Lower lobe of right lung (tissue), 2 donors: ENCODE data around the gene CEACAM18. TPM values are rescaled to one million over a fixed set of nuclear protein-coding genes. Genes with fewer than 3 reads are reported as not detected.

Experiments used
- ATAC-seq, 2 donors: fragments of 200-7000 bp; cut with Tn5 transposase; one replicate each; pipeline ENCODE4 v1.9.1; 2020 to 2022; ENCODE audit warnings: mild to moderate bottlenecking in 2 of 2, moderate library complexity in 2 of 2
- DNase-seq: peaks from one replicate; pipeline ENCODE4 v3.0.0-alpha.2; 2020
- H3K27ac ChIP-seq: fragments of 200-600 bp; one replicate; pipeline ENCODE4 v1.8.0; 2022
- H3K27me3 ChIP-seq: fragments of 200-600 bp; one replicate; pipeline ENCODE4 v1.8.0; 2022; ENCODE audit warnings: low read depth
- H3K36me3 ChIP-seq: fragments of 200-600 bp; one replicate; pipeline ENCODE4 v1.8.0; 2022; ENCODE audit warnings: mild to moderate bottlenecking
- H3K4me1 ChIP-seq: fragments of 200-600 bp; one replicate; pipeline ENCODE4 v1.8.0; 2022
- H3K4me3 ChIP-seq: fragments of 200-600 bp; one replicate; pipeline ENCODE4 v1.8.0; 2022; ENCODE audit warnings: mild to moderate bottlenecking
- H3K9me3 ChIP-seq: fragments of 200-600 bp; one replicate; pipeline ENCODE4 v1.8.0; 2022
- intact Hi-C: fragments of 100-400 bp; cut with DNase I; formaldehyde crosslinking; loops from one replicate; pipeline ENCODE4 v1.11.0; 2022
- total RNA-seq: library from RNA; stranded (reverse); fragmentation: NEBNext Ultra II Directional; extraction: Animal tissue kit (Norgen Biotek cat#: 25700); gene quantifications from one replicate; pipeline ENCODE4 v1.2.1, GENCODE V29; 2021
- TF ChIP-seq, protein P1 (sequence below): fragments of 200-600 bp; IDR thresholded peaks from one replicate; pipeline ENCODE4 v1.8.0; 2022; ENCODE audit warnings: antibody characterized with exemption, mild to moderate bottlenecking
- donor health status: DM: no; HTN: yes; CAD: no; lungs with severe emphysema.

The CEACAM18 gene
- total RNA-seq, 1 donor from 2014 or later = not detected

DNA sequence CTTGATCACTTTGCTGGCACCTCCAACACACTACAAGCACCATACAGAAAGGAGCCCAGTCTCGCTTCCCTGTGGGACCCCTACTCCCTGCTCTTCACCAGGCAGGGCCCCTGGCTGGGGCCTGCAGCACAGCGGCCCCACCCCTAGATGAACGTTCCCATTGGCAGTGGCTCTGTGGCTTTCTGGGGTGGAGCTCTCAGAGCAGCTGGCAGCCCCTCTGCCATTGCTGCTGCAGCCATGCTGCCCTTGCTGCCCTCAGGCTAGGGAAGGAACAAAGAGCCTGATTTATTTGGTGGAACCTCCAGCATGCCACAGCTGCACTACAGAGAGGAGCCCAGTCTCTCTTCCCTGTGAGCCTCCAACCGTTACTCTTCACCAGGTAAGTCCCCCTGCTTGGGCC lies 47.3 kb downstream of the CEACAM18 start:
- peaks cover 5% of the 10 kb centered on the region for H3K27me3 ChIP-seq
- no peaks in the 10 kb centered on the region for H3K4me1 ChIP-seq
- no peak for DNase-seq
- no peak for ATAC-seq
- intact Hi-C loops = no loop called here
- no peak overlapping the region for H3K27ac ChIP-seq
- no peak overlapping the region for H3K4me3 ChIP-seq
- no peaks in the 10 kb centered on the region for H3K36me3 ChIP-seq
- TF ChIP-seq, protein P1, sequence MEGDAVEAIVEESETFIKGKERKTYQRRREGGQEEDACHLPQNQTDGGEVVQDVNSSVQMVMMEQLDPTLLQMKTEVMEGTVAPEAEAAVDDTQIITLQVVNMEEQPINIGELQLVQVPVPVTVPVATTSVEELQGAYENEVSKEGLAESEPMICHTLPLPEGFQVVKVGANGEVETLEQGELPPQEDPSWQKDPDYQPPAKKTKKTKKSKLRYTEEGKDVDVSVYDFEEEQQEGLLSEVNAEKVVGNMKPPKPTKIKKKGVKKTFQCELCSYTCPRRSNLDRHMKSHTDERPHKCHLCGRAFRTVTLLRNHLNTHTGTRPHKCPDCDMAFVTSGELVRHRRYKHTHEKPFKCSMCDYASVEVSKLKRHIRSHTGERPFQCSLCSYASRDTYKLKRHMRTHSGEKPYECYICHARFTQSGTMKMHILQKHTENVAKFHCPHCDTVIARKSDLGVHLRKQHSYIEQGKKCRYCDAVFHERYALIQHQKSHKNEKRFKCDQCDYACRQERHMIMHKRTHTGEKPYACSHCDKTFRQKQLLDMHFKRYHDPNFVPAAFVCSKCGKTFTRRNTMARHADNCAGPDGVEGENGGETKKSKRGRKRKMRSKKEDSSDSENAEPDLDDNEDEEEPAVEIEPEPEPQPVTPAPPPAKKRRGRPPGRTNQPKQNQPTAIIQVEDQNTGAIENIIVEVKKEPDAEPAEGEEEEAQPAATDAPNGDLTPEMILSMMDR = no peak
- H3K9me3 ChIP-seq = no peaks in the 10 kb centered on the region

DNA sequence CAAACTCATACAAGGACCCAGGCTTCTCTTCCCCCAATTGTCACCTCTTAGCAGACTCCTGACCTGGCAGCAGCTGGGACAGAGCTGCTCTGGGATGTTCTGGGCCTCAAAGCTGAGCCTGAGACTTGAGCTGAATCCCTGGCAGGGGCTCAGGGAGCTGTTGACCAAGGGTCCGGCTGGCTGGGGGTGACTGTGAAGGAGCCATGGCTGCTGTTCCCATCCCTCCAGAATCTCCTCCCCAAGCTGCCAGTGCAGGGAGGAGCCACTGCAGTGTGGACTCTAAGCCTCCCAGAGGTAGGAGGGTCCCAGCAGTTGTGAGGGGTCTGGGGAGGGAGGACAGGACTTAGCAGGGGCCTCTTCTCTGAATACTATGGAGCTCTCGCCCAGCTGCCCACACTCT lies 51.0 kb downstream of the CEACAM18 start:
- Histone ChIP-seq H3K9me3 (no peaks in the 10 kb centered on the region), H3K36me3 (no peaks in the 10 kb centered on the region), H3K4me1 (no peaks in the 10 kb centered on the region), H3K4me3 (no peak overlapping the region), H3K27me3 (no peaks in the 10 kb centered on the region), H3K27ac (no peak overlapping the region)
- DNase-seq = no peak
- no peak for ATAC-seq
- intact Hi-C loops = no loop called here
- TF ChIP-seq, protein P1 = no peak

DNA sequence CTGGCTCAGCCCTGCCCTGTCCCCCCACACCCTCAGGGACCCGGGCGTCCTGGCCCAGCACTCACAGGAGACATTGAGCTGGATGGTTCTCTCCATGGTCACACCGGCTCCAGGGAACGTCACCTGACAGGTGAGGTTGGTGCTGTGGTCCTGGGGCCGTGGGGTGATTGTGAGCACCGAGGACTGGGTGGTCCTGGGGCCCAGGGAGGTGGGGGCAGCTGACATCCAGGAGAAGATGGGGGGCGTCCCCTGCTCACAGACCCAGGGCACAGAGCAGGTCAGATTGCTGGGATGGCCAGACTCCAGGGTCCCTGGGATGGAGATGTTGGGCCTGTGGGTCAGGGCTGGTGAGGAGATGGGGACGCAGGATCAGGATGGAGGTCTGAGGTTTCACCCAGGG lies 52.3 kb downstream of the CEACAM18 start:
- ATAC-seq (peak in 1 of 2 donors; percentile 12), DNase-seq (no peak)
- TF ChIP-seq, protein P1 = no peak
- intact Hi-C loops = no loop called here
- no peaks in the 10 kb centered on the region for H3K4me1 ChIP-seq
- no peaks in the 10 kb centered on the region for H3K9me3 ChIP-seq
- H3K27ac ChIP-seq = no peak overlapping the region
- no peaks in the 10 kb centered on the region for H3K27me3 ChIP-seq
- no peaks in the 10 kb centered on the region for H3K36me3 ChIP-seq
- no peak overlapping the region for H3K4me3 ChIP-seq

DNA sequence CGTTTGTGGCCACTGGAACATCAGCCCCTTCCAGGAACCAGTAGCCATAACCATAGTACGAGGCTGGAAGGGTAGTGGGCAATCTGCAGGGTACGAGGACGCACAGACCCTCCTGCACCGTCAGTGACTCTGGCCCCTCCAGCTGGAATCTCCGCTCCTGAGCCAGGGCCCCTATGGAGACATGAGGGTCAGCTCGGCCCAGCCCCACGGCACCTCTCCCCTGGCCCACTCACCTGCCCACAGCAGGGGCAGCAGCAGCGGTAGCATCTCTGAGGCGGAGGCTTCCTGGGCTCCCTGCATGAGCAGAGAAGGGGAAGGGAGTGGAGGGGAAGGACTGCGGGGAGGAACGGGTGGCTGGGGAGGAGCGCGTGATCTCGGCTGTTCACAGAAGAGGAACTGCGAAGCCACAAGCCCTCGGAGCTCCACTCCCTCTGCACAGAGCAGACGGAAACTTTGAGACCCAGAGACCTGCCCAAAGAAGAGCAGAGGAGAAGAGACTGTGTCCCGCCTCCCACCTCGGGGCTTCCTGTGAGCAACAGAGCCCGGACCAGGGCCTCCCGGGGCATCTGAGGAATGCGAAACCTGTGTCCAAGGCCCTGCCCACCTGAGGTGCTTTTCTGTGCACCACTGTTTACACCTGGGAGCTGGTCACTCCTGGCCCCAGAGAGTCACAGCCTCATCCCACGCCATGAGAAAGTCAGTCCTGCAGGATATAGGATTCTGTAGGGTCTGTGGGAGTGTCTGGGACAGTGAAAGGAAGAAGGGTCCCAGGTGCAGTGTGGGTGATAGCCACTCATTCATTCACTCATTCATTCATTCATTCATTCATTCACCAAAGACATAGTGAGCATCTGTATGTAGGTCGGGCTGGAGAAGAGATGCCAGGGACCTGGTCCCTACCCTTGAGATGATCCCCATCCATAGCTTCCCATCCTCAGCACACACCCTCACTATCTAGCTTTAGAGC lies 53.3 kb downstream of the CEACAM18 start, which contains the start of gene SIGLEC6:
Gene SIGLEC6 (minus strand): TSS at position 322 of the 967 bp plus-strand sequence. CDS start 22 bp downstream, at position 300.
- Histone ChIP-seq H3K27me3 (no peaks in the 10 kb centered on the region), H3K4me3 (peak within 1 kb of the TSS; percentile 3)
- TF ChIP-seq, protein P1 = no peak

DNA sequence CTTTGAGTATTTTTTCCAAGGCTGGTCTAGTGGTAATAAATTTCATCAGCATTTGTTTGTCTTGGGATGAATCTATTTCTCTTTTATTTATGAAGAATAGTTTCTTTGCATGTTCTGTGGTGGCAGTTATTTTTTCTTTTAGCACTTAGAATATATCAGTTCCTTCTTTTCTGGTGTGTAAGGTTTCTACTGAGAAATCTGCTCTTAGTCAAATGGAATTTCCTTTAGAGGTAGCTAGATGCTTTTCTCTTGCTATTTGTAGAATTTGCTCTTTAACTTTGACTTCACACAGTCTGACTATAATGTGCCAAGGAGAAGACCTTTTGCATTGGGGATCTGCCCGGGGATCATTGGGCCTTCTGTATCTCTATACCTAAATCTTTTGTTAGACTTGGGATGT lies 57.2 kb downstream of the CEACAM18 start:
- TF ChIP-seq, protein P1 = no peak
- Histone ChIP-seq H3K27me3 (peaks cover 21% of the 10 kb centered on the region), H3K36me3 (no peaks in the 10 kb centered on the region), H3K4me3 (no peak overlapping the region), H3K4me1 (no peaks in the 10 kb centered on the region), H3K9me3 (no peaks in the 10 kb centered on the region), H3K27ac (no peak overlapping the region)
- no peak for ATAC-seq
- DNase-seq = no peak
- intact Hi-C loops = no loop called here

More for the DNA sequence above, 53.3 kb downstream of the CEACAM18 start, which contains the start of gene SIGLEC6:
- DNase-seq (peak; percentile 84), ATAC-seq (peak; percentile 78 to 92)
- Histone ChIP-seq H3K27ac (no peak within 1 kb of the TSS), H3K36me3 (no peaks in the 10 kb centered on the region), H3K9me3 (no peaks in the 10 kb centered on the region), H3K4me1 (no peaks in the 10 kb centered on the region)
- intact Hi-C loops = no loop called here
